Endothelial cell (in vitro differentiated cells): ENCODE measurements around the gene DYSF. TPM values are rescaled to one million over a fixed set of nuclear protein-coding genes. Genes with fewer than 3 reads are reported as not detected.

ENCODE experiments used
- DNase-seq: peaks from one replicate; pipeline ENCODE4 v3.0.0; 2021; ENCODE audit warnings: low spot score
- H3K27ac Mint-ChIP-seq: one replicate; pipeline ENCODE4 v1.8.0; 2021; ENCODE audit warnings: mixed read lengths, inconsistent platforms; ENCODE audit not compliant: unreplicated experiment
- H3K27me3 Mint-ChIP-seq: one replicate; pipeline ENCODE4 v1.8.0; 2021; ENCODE audit warnings: mild to moderate bottlenecking, moderate library complexity, mixed read lengths, inconsistent platforms; ENCODE audit not compliant: unreplicated experiment
- H3K36me3 Mint-ChIP-seq: one replicate; pipeline ENCODE4 v1.8.0; 2021; ENCODE audit warnings: mild to moderate bottlenecking, low read depth, mixed read lengths, inconsistent platforms; ENCODE audit not compliant: unreplicated experiment
- H3K4me1 Mint-ChIP-seq: one replicate; pipeline ENCODE4 v1.8.0; 2021; ENCODE audit warnings: mild to moderate bottlenecking, mixed read lengths, inconsistent platforms; ENCODE audit not compliant: unreplicated experiment
- H3K4me3 Mint-ChIP-seq: one replicate; pipeline ENCODE4 v1.8.0; 2021; ENCODE audit warnings: mild to moderate bottlenecking, mixed read lengths, inconsistent platforms; ENCODE audit not compliant: unreplicated experiment
- H3K9me3 Mint-ChIP-seq: one replicate; pipeline ENCODE4 v1.8.0; 2021; ENCODE audit warnings: mixed read lengths, inconsistent platforms; ENCODE audit not compliant: unreplicated experiment
- total RNA-seq: library from RNA; stranded (reverse); fragmentation: NEBNext Ultra II Directional; extraction: Animal tissue kit (Norgen Biotek cat#: 25700); gene quantifications from one replicate; pipeline ENCODE4 v1.2.1, GENCODE V29; 2021; ENCODE audit not compliant: unreplicated experiment
- TF ChIP-seq, protein P1 (sequence below): fragments of 200-600 bp; sonication (generic); IDR thresholded peaks from one replicate; pipeline ENCODE4 v1.5.0; 2021; ENCODE audit warnings: antibody characterized with exemption; ENCODE audit not compliant: unreplicated experiment

The DYSF gene
- total RNA-seq, 1 donor from 2014 or later = 566 TPM

DNA sequence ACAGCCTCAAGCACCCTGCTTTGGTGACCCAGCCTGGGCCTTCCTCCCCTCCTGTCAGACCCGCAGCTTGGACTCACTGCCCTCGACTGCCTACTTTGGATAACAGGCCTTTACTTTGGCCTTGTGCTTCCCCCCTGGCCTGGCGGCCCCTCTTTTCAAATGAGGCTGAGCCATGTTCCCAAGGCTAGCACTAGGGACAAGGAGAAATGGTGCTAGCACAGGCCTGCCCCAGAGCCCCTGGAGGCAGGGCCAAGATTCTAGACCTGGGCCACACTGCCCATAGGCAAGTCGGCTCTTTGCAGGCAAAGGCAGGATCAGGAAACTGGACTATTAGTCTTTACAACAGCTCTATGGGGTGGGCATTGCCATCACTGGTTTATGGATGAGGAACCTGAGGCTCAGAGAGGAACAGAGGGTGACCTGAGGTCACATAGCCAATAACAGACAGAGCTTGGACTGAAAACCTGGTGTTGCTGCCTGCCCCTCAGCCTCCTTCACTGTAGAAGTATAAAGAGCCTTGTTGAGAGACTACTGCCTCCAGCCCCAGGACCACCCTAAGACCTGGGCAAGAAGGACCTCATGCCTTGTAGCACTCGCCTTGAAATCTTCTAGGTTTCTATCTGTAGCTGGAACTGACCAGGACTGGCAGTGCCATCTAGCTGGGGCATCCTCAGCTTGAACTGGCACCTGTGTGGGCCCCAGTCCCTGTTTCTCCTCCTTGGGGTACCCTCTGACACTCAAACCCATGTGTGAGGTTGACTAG lies 266.3 kb downstream of the DYSF start:
- TF ChIP-seq, protein P1, sequence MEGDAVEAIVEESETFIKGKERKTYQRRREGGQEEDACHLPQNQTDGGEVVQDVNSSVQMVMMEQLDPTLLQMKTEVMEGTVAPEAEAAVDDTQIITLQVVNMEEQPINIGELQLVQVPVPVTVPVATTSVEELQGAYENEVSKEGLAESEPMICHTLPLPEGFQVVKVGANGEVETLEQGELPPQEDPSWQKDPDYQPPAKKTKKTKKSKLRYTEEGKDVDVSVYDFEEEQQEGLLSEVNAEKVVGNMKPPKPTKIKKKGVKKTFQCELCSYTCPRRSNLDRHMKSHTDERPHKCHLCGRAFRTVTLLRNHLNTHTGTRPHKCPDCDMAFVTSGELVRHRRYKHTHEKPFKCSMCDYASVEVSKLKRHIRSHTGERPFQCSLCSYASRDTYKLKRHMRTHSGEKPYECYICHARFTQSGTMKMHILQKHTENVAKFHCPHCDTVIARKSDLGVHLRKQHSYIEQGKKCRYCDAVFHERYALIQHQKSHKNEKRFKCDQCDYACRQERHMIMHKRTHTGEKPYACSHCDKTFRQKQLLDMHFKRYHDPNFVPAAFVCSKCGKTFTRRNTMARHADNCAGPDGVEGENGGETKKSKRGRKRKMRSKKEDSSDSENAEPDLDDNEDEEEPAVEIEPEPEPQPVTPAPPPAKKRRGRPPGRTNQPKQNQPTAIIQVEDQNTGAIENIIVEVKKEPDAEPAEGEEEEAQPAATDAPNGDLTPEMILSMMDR = no peak
- Mint-ChIP-seq H3K4me1 (no peaks in the 10 kb centered on the region), H3K27ac (no peak overlapping the region), H3K27me3 (no peaks in the 10 kb centered on the region), H3K36me3 (no peaks in the 10 kb centered on the region), H3K9me3 (no peaks in the 10 kb centered on the region), H3K4me3 (no peak overlapping the region)
- no peak for DNase-seq

GRCh38 chr2:71720283-71720560 lies 266.9 kb downstream of the DYSF start:
- no peaks in the 10 kb centered on the region for H3K9me3 Mint-ChIP-seq
- no peaks in the 10 kb centered on the region for H3K4me1 Mint-ChIP-seq
- no peaks in the 10 kb centered on the region for H3K27me3 Mint-ChIP-seq
- DNase-seq = no peak
- no peak overlapping the region for H3K4me3 Mint-ChIP-seq
- no peaks in the 10 kb centered on the region for H3K36me3 Mint-ChIP-seq
- H3K27ac Mint-ChIP-seq = no peak overlapping the region
- TF ChIP-seq, protein P1 = no peak

- H3K27me3 Mint-ChIP-seq = no peaks in the 10 kb centered on the region
- H3K36me3 Mint-ChIP-seq = no peaks in the 10 kb centered on the region
- no peak overlapping the region for H3K4me3 Mint-ChIP-seq
- no peaks in the 10 kb centered on the region for H3K9me3 Mint-ChIP-seq
- no peak for DNase-seq
- TF ChIP-seq, protein P1 = no peak
- H3K4me1 Mint-ChIP-seq = no peaks in the 10 kb centered on the region
- no peak overlapping the region for H3K27ac Mint-ChIP-seq
Observed at GRCh38 chr2:71720596-71721361, 267.4 kb downstream of the DYSF start.

GRCh38 chr2:71721362-71721665 lies 268.0 kb downstream of the DYSF start:
- Mint-ChIP-seq H3K4me3 (no peak overlapping the region), H3K27ac (no peak overlapping the region), H3K36me3 (no peaks in the 10 kb centered on the region), H3K27me3 (no peaks in the 10 kb centered on the region), H3K4me1 (no peaks in the 10 kb centered on the region), H3K9me3 (no peaks in the 10 kb centered on the region)
- TF ChIP-seq, protein P1 = no peak
- DNase-seq = no peak

DNA sequence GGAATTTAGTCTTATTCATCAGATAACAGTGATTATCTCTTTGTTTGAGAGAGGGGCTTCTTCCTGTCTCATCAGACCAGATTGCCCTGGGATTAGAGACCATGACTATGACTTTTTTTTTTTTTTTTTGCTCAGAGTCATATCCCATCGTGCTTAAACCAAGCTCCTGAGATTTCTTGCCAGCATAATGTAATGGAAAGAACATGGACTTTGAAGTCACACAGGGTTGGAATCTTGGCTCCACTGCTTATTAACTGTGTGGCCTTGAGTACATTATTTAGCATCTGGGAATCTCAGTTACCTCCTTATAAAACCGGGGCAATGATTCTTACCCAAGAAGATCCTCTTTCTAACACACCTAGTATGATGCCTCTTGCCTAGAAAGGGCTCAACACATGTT lies 268.3 kb downstream of the DYSF start:
- H3K4me3 Mint-ChIP-seq = no peak overlapping the region
- DNase-seq = no peak
- no peaks in the 10 kb centered on the region for H3K27me3 Mint-ChIP-seq
- no peak overlapping the region for H3K27ac Mint-ChIP-seq
- no peaks in the 10 kb centered on the region for H3K9me3 Mint-ChIP-seq
- TF ChIP-seq, protein P1 = no peak
- no peaks in the 10 kb centered on the region for H3K4me1 Mint-ChIP-seq
- no peaks in the 10 kb centered on the region for H3K36me3 Mint-ChIP-seq
